HPDE6-E6E7 (cell line): ENCODE results near the gene POTEC.
"Not testable (repeated sequence)": the region's sequence is repeated elsewhere in the genome, so short reads cannot be mapped to it uniquely, and the experiment has no call there.

Source experiments
- DNase-seq: peaks from one replicate; pipeline ENCODE4 v3.0.0; 2011; ENCODE audit warnings: missing footprints; ENCODE audit errors: extremely low spot score

The POTEC gene

DNA sequence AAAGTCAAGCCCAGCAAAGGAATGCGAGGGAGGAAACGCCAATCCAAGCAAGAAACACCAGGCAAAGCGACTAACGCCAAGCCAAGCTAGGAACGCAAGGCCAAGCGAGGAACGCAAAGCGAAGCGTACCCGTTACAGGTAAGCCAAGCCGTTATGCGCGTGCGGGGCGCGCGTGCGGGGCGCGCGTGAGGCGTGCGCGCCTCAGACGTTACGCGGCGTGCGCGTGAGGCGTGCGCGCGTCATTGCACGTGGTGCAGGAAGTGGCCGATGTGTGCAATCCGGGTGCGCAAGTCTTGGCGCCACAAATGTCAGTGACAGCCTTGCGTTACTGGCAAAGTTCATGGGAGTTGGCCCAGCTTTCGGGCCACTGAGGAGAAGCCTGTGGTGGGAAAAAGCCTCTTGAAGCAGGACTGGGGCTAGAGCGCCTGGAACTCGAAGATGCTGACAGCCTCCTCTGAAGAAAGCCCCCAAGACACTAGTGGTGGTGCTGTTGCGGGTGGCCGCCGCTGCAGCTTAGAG is at the start of gene POTEC:
TSS of gene POTEC (minus strand) at position 155 of the 519 bp plus-strand sequence. CDS start 454 bp downstream, outside the sequence.
- not testable (repeated sequence) for DNase-seq

GRCh38 chr18:14577971-14578370 is 34.6 kb upstream of the POTEC start:
- no peak for DNase-seq

GRCh38 chr18:14559502-14559901 is 16.1 kb upstream of the POTEC start:
- DNase-seq, result not testable (repeated sequence)

- DNase-seq, result not testable (repeated sequence)
Measured at GRCh38 chr18:14531659-14532058, 11.7 kb downstream of the POTEC start.

GRCh38 chr18:14510707-14511106 is 32.7 kb downstream of the POTEC start:
- DNase-seq, result not testable (repeated sequence)

DNA sequence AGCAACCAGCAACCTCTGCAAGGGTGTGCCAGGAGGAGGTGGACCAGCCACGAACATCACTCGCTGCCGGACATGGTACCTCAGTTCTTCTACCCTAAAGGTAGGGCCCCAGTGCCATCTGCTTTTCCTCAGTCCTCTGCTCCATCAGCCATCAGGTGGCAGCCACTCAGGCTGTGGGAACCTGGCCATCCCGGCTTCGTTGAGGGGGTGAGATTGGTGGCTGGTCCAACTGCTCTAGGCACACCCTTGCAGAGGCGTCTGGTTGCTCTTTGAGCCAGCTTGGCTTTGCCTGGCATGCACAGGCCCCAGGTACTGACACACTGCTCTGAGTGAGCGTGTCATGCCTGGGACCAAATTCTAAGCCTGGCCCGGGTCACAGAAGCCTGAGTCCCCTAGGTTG is 39.7 kb downstream of the POTEC start:
- not testable (repeated sequence) for DNase-seq

- not testable (repeated sequence) for DNase-seq
Measured at GRCh38 chr18:14501894-14502293, 41.5 kb downstream of the POTEC start.

DNA sequence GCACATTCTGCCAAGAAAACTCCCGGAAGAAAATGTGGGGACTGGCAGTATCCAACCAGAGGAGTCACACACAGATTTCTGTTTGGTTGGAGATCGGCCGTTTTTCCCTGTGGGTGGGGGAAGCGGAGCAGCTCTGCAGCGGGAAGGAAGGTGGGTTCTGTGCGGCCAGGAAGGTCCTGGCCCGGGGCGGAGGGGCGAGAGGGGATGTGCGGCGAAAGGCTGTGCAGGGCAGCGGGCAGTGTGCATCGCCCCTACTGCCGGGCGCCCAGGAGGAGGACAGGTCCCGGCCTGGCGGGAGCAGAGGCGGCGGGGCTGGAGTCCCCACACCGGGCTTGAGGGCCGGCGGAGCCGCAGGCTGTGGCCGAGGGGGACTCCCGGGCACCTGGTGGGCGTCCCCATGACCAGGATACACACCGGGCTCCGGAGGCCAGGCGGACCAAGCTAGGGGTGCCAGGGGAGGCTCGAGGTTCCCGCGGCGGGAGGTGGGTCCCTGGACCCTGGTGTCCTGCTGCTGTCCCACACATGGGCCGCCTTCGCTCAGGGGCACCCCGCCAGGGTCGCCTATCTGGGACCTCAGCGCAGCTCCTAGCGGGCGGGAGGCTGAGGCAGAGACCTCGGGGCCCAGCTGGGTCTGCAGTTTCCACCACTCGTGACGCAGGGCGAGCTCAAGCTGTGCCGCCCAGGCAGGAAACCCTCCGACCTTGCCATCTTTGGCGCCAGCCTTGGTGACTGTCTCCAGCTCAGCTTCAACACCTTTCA is 54.0 kb downstream of the POTEC start:
- not testable (repeated sequence) for DNase-seq

DNA sequence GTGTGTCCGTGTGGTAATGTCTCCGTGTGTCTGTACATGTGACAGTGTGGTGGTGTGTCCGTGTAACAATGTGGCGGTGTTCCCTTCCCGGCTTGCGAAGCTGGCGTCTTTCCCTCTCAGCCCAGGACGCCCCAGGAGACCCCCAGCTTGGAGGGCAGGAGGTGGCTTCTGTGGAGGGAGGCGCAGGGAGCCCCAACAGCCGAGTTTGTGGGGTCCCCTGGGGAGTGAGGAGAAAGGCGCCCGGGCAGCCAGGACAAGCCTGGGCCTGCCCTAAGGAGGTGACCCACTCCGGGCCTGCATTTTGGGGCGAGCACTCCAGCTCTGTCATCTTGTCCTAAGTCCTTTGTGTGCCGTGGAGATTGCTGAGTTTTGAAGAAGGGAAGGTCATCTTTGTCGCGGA is 54.6 kb downstream of the POTEC start:
- not testable (repeated sequence) for DNase-seq

GRCh38 chr18:14486926-14487580 is 56.3 kb downstream of the POTEC start:
- not testable (repeated sequence) for DNase-seq

DNA sequence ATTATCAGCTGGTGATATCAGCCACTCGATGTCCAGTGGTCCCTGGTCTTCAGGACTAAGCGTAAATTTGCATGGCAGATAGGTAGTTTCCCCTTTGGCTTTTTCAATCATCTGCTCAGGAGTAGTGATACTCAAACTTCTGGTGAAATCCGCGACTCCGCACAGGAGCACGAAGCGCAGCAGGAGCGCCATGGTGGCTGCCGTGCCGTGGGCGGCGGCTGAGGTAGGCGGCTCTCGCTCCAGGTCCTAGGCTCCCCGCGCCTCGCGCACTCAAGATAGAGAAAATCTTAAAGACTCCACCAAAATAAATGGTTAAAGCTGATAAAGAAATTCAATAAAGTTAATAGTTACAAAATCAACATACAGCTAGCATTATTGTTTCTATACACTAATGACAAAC is 64.3 kb downstream of the POTEC start:
- DNase-seq, result not testable (repeated sequence)

- DNase-seq, result not testable (repeated sequence)
Measured at GRCh38 chr18:14475520-14475919, 67.9 kb downstream of the POTEC start.

DNA sequence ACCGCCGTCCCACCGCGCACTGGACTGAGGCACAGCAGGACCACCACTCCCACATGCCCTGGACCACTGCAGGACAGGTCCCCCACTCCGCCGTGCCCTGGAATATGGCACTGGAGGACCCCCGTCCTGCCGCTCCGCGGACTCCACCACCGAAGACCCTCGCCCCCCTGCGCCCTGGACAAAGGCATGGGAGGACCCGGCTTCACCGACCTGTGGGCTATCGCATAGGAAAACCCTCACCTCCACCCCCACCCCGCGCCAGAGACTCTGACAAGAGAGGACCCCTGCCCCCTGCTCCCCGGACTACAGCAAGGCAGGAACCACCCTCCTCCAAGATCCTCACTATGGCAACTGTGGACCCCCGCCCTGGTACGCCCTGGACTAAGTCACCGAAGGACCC is 68.6 kb downstream of the POTEC start:
- not testable (repeated sequence) for DNase-seq

DNA sequence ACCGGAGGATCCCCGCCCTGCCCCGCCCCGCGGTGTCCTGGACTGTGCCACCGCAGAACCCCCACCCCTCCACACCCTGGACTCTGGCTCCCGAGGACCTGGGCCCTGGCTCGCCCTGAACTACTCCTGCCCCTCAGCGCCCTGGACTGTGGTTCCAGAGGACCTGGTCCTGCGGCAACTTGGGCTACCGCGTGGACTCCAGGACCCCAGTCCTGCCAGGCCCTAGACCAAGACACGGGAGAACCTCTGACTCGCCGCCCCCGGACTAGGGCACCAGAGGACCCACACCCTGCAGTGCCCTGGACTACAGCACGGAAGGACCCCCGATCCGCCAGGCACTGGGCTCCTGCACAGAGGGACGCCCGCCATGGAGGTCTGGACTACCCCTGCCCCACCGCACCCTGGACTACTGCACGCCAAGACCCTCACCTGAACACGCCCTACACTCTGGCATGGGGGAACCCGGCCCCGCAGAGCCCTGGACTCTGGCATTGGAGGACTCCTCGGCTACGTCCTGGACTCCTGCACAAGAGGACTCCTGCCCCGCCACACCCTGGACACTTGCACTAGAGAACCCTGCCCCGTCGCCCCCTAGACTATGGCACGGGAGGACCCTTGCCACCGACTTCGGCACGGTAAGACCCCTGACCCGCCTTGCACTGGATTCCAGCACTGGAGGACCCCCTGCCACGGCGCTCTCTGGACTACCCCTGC is 69.2 kb downstream of the POTEC start:
- DNase-seq, result not testable (repeated sequence)

GRCh38 chr18:14473250-14474006 is 70.0 kb downstream of the POTEC start:
- not testable (repeated sequence) for DNase-seq

- not testable (repeated sequence) for DNase-seq
Measured at GRCh38 chr18:14471286-14471685, 72.1 kb downstream of the POTEC start.

DNA sequence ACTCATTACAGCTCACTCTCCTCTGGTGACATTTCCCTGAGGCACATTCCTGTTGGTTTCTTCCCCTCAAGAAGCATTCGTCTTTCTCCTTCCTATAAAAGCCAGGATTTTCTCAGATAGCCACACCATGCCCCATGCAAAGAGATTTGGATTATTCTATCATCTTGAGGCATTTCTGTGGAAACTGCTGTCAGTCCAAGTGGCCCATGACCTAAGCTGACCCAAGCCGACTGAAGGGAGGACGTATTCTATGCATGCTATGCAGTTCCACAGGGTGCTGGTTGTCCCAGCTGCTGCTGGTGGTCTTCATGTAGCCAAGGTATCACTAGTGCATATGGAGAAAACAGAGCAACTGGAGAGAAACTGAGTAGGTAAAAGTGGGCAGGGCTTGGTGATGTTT is 73.0 kb downstream of the POTEC start:
- not testable (repeated sequence) for DNase-seq

GRCh38 chr18:14470046-14470445 is 73.4 kb downstream of the POTEC start:
- not testable (repeated sequence) for DNase-seq

DNA sequence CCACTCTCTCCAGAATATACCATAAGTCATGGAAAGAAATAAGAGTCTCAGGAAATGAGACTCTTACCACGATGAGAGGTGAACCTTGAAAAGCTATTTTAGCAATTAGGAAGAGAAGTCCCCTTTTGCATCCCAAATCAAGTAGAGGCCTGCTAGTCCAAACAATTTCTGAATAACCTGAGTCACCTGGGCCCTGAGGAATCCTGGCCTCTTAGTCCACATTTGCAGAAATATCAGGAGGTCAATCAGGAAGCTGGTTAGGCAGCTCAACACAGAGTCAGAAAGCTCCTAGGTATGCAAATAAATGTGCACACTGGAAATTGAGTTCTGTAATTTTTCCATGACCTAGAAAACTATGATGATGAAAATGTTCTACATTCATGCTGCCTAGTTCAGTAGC is 77.4 kb downstream of the POTEC start:
- not testable (repeated sequence) for DNase-seq
